MCF 10A (cell line): ENCODE results near the gene SLC12A5. TPM values are rescaled to one million over a fixed set of nuclear protein-coding genes. Genes with fewer than 3 reads are reported as not detected.

ENCODE experiments used
- BruUV-seq: library from RNA; stranded (reverse); fragments of 400-500 nt; replicated peaks from 2 replicates; lab custom pipeline; 2021; lab: Mats Ljungman, UMichigan
- CTCF ChIA-PET: fragments of 300-600 bp; sonication (Branson Sonifier 250); formaldehyde crosslinking; extraction: SDS; loops from one replicate; lab custom pipeline; 2021; ENCODE audit warnings: antibody characterized with exemption, inconsistent platforms; lab: Yijun Ruan, JAX
- POLR2A ChIA-PET: fragments of 300-600, 350-650 bp; sonication (Branson Sonifier 250); formaldehyde crosslinking; extraction: SDS; loops from one replicate; lab custom pipeline; 2020; ENCODE audit warnings: antibody characterized with exemption, inconsistent platforms; lab: Yijun Ruan, JAX
- DNase-seq: peaks from one replicate; pipeline ENCODE4 v3.0.0-alpha.2; 2018; ENCODE audit not compliant: unreplicated experiment
- H3K27ac Mint-ChIP-seq: one replicate; pipeline ENCODE4 v1.8.0; 2022; ENCODE audit warnings: mild to moderate bottlenecking, low read depth, mixed read lengths; ENCODE audit not compliant: unreplicated experiment
- H3K27me3 Mint-ChIP-seq: one replicate; pipeline ENCODE4 v1.8.0; 2022; ENCODE audit warnings: mixed read lengths; ENCODE audit not compliant: insufficient read depth, unreplicated experiment
- H3K36me3 Mint-ChIP-seq: one replicate; pipeline ENCODE4 v1.8.0; 2022; ENCODE audit warnings: mild to moderate bottlenecking, moderate library complexity, mixed read lengths; ENCODE audit not compliant: insufficient read depth, unreplicated experiment
- H3K4me1 Mint-ChIP-seq: one replicate; pipeline ENCODE4 v1.8.0; 2022; ENCODE audit warnings: mixed read lengths; ENCODE audit not compliant: insufficient read depth, unreplicated experiment
- H3K4me3 Mint-ChIP-seq: one replicate; pipeline ENCODE4 v1.8.0; 2022; ENCODE audit warnings: mild to moderate bottlenecking, moderate library complexity, mixed read lengths; ENCODE audit not compliant: unreplicated experiment
- H3K9me3 Mint-ChIP-seq: one replicate; pipeline ENCODE4 v1.8.0; 2022; ENCODE audit warnings: mixed read lengths; ENCODE audit not compliant: unreplicated experiment
- CTCF ChIP-seq: fragments of 200-600 bp; IDR thresholded peaks from one replicate; pipeline ENCODE4 v1.8.0; 2022; ENCODE audit warnings: antibody characterized with exemption, mild to moderate bottlenecking; ENCODE audit not compliant: unreplicated experiment
- intact Hi-C: fragments of 100-400 bp; cut with micrococcal nuclease; formaldehyde crosslinking; loops from 2 replicates; pipeline ENCODE4 v1.14.1; 2022
- total RNA-seq: library from RNA; stranded (reverse); gene quantifications from 2 replicates; pipeline ENCODE4 v1.2.3, GENCODE V29; 2022

The SLC12A5 gene
- total RNA-seq, 1 experiment from 2014 or later = 0.75 TPM

- H3K9me3 Mint-ChIP-seq = no peaks in the 10 kb centered on the region
- no peak overlapping the region for H3K4me3 Mint-ChIP-seq
- no peak for DNase-seq
- H3K27ac Mint-ChIP-seq = no peak overlapping the region
- peaks cover 4% of the 10 kb centered on the region for H3K36me3 Mint-ChIP-seq
- no TSS peak for BruUV-seq
- ChIA-PET POLR2A (no interaction called here), CTCF (no interaction called here)
- H3K4me1 Mint-ChIP-seq = no peaks in the 10 kb centered on the region
- peaks cover 87% of the 10 kb centered on the region for H3K27me3 Mint-ChIP-seq
- intact Hi-C loops = no loop called here
- no peak for TF ChIP-seq CTCF
Observed at GRCh38 chr20:46044896-46045295, 15.9 kb downstream of the SLC12A5 start.

GRCh38 chr20:46046588-46047310 is 17.7 kb downstream of the SLC12A5 start:
- ChIA-PET POLR2A (no interaction called here), CTCF (interaction anchor here (0.6 to 0.9 kb wide), 2 partner anchors 11 to 32 kb away, joined by 3 to 4 read pairs; no protein-coding TSS in a partner anchor)
- H3K9me3 Mint-ChIP-seq = no peaks in the 10 kb centered on the region
- no peak overlapping the region for H3K27ac Mint-ChIP-seq
- H3K27me3 Mint-ChIP-seq = peaks cover 78% of the 10 kb centered on the region
- H3K4me3 Mint-ChIP-seq = no peak overlapping the region
- H3K4me1 Mint-ChIP-seq = no peaks in the 10 kb centered on the region
- BruUV-seq = no TSS peak
- TF ChIP-seq CTCF = no peak
- no peaks in the 10 kb centered on the region for H3K36me3 Mint-ChIP-seq
- intact Hi-C loops = no loop called here
- DNase-seq = no peak

DNA sequence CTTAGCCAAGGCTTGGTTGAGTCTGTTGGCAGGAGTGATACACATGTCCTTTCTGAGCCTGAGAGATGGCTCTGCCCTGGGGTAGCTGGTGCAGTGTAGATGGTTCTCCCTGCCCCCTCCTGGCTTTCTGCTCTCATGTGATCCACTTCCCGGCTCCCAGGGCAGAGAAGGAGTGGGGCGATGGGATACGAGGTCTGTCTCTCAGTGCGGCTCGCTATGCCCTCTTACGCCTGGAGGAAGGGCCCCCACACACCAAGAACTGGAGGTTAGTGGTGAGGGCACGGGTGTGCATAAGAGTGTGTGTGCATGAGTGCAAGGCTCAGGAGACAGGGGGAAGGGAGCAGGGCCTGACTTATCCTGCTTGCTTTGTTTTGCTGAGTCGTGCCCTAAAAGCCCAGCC is 18.8 kb downstream of the SLC12A5 start:
- DNase-seq = no peak
- H3K27me3 Mint-ChIP-seq = peaks cover 67% of the 10 kb centered on the region
- H3K27ac Mint-ChIP-seq = no peak overlapping the region
- no peaks in the 10 kb centered on the region for H3K4me1 Mint-ChIP-seq
- ChIA-PET POLR2A (no interaction called here), CTCF (no interaction called here)
- no TSS peak for BruUV-seq
- no peak overlapping the region for H3K4me3 Mint-ChIP-seq
- no peaks in the 10 kb centered on the region for H3K9me3 Mint-ChIP-seq
- intact Hi-C loops = no loop called here
- no peak for TF ChIP-seq CTCF
- no peaks in the 10 kb centered on the region for H3K36me3 Mint-ChIP-seq

DNA sequence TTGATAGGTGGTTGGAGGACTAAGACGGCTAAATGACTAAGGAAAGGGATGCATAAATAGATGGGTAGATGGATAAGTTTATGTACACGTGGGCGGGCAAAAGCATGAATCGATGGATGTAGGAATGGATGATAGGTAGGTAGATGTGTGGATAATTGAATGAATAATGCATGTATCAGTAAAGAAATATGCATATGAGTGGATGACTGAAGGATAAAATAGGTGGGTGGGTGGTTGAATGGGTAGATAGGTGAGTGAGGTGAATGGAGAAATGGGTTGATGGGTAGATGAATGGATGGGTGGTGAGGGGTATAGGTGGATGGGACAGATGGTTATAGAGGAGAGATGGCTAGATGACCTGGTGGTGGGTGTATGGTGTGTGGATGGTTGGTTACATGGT is 20.2 kb downstream of the SLC12A5 start:
- ChIA-PET POLR2A (no interaction called here), CTCF (interaction anchor here (0.6 kb wide), 1 partner anchor 550 kb away, joined by 5 read pairs; no protein-coding TSS in a partner anchor)
- H3K36me3 Mint-ChIP-seq = no peaks in the 10 kb centered on the region
- H3K4me3 Mint-ChIP-seq = no peak overlapping the region
- H3K4me1 Mint-ChIP-seq = no peaks in the 10 kb centered on the region
- BruUV-seq = no TSS peak
- no peaks in the 10 kb centered on the region for H3K9me3 Mint-ChIP-seq
- intact Hi-C loops = no loop called here
- TF ChIP-seq CTCF = no peak
- DNase-seq = no peak
- peaks cover 54% of the 10 kb centered on the region for H3K27me3 Mint-ChIP-seq
- H3K27ac Mint-ChIP-seq = no peak overlapping the region
